HG03520 (cell line): ENCODE data around the gene TEX26.
"Not testable (repeated sequence)": the region's sequence is repeated elsewhere in the genome, so short reads cannot be mapped to it uniquely, and the experiment has no call there.

Experiments used
- ATAC-seq: cut with Tn5 transposase; IDR thresholded peaks from one replicate; pipeline ENCODE4 v1.9.1; 2021; ENCODE audit warnings: mild to moderate bottlenecking, moderate library complexity; ENCODE audit not compliant: unreplicated experiment

TEX26 gene

DNA sequence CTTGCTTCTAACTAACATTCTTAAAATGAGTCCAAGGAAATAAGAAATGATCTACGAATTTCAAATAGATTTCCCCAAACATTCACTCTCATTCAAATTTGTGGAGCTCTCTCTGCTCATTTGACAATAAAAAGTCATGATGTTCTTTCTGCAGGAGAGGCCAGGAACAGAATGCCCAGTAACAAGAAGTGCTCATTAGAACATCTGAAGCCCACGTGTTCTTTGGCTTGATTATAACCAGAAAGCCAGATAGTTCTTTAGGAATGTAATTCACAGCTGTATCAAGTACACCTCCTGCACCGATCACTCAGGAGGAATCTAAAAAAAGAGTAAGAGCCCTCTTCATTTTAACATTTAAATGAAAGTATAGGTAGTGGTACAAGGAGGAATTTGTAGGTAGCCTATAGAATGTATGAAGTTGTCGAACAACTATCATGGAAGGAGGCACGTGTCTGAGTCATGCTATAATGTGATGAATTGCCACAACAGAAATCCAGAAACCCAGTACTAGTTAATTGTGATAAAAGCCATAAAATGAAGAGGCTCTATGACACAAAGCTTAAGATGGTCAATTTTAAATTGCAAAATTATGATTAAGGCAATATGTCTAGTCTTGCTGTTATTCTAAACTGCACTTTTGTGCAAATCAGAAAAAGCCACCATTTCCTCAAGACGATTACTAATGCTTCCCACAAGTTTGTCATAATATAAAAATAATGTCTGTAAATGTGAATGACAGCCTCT lies 13.6 kb upstream of the TEX26 start:
- ATAC-seq, result no peak

- ATAC-seq, result no peak
Observed at GRCh38 chr13:30920162-30920909, 12.1 kb upstream of the TEX26 start.

GRCh38 chr13:30923418-30923817 lies 9.0 kb upstream of the TEX26 start:
- no peak for ATAC-seq

GRCh38 chr13:30924721-30925120 lies 7.7 kb upstream of the TEX26 start:
- ATAC-seq, result no peak

GRCh38 chr13:30925429-30925828 lies 7.0 kb upstream of the TEX26 start:
- ATAC-seq, result no peak

DNA sequence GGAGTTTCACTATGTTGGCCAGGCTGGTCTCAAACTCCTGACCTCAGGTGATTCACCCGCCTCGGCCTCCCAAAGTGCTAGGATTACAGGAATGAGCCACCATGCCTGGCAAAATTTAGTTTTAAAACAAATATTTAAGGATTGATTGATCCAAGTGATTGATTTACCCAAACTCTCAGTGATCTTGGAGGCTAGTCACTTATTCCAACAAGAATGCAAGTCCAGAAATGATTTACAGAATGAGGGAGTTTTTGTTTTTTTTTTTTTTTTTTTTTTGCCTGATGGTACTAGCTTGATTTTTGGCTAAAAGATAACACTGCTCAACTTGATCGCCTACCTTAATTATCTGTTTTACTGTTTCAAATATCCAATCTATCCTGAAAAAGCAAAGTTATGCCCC lies 5.7 kb upstream of the TEX26 start:
- no peak for ATAC-seq

GRCh38 chr13:30927188-30927587 lies 5.3 kb upstream of the TEX26 start:
- not testable (repeated sequence) for ATAC-seq

DNA sequence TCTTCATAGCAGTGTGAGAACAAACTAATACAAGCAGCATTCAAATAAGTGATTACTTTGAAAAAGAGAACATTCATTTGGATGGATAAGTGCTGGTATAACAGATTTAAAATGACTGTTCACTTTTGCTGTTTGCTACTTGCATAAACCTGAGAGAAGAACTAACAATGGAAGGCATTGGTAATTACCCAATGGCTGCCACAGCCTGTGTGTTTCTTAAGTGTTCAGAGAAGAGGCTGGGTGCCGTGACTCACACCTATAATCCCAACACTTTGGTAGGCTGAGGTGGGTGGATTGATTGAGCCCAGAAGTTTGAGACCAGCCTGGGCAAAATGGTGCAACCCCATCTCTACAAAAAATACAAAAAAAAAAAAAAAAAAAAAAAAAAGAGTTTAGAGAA lies 4.9 kb upstream of the TEX26 start:
- ATAC-seq, result no peak

DNA sequence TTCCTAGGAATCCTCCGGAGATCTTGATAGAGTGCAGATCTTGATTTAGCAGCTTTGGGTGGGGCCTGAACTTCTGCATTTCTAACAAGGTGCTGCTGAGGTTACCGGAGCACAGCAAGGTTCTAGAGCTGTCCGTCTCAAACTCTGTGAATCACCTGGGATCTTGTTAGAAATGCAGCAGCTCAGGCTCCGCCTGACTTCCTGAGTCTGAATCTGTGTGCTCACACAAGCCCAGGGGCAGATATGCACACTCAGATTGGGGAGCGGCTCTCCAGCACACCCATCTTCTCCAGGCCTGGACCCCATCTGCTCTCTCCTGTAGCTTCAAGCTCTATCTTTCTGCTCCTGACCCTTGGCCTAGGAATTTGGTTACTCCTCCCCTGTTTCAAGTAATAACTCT lies 3.5 kb upstream of the TEX26 start:
- no peak for ATAC-seq

- no peak for ATAC-seq
Observed at GRCh38 chr13:30933354-30933670, 856 bp downstream of the TEX26 start.

- ATAC-seq, result no peak
Observed at GRCh38 chr13:30934381-30934780, 1.9 kb downstream of the TEX26 start.

DNA sequence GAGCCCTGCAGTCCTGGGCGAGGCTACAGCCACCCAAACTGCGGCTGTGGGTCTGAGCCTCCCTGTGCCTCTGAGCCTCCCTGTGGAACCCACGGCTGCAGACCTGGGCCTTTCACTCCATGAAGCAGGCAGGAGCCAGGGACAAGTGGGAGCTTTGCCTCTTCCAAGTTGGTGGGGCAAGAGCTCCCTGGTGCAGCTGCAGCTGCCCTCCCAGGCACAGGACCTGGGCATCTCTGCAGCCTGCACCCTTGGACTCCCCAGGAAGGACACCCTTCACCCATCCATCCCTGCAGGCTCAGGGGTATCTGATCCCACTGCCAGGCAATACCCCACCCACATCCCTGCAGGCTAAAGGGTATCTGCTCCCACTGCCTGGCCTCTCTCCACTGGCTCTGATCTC lies 2.3 kb downstream of the TEX26 start:
- no peak for ATAC-seq

DNA sequence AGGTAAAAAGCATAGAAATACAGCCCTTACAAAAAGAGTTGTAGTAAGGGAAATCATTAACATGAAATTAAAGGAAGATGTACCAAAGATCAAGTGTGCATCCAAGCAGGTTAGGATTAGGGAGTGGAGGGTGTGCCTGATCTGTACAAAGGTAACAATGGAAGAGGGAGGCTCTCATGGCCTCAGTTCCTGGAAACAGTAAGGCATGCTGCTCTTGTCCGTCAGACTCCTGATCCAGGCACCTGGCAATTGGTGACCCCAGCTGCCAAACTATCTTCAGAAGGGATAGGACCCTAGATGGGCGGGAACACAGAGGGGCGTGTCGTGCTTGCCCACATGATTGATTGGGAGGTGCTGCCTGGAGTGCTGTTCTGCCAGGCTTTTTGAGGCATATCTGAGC lies 4.5 kb downstream of the TEX26 start:
- ATAC-seq, result no peak

DNA sequence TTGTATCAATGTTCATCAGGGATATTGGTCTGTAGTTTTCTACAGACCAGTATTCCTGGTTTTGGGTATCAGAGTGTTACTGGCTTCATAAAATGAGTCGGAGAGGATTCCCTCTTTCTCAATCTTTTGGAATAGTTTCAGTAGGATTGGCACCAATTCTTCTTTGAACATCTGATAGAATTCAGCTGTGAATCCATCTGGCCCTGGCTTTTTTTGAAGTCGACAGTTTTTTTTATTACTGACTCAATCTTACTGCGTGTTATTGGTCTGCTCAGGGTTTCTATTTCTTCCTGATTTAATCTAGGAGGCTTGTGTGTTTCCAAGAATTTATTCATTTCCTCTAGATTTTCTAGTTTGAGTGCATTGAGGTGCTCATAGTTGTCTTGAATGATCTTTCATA lies 11.4 kb downstream of the TEX26 start:
- ATAC-seq, result no peak

- no peak for ATAC-seq
Observed at GRCh38 chr13:30957258-30957943, 24.9 kb downstream of the TEX26 start.

- ATAC-seq, result no peak
Observed at GRCh38 chr13:30959678-30960077, 27.2 kb downstream of the TEX26 start.

DNA sequence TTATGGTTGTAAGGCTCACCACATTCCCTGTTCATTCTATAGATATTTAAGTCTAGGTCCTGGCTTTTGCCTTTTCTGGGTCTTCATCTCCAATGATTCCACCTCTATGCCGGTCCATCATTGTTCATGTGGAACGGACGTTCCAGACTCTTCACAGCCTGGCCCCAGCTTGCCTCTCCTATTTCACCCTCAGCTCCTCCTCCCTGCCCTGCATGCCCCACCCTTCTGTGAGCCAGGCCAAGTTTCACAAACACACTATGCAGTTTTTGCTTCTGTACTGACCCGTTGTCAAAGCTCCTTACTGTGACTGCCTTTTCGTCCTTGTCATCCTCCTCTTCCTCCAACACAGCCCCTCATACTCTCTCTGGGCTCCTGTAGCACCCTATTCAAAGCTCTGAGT lies 31.3 kb downstream of the TEX26 start:
- no peak for ATAC-seq

GRCh38 chr13:30965380-30965779 lies 32.9 kb downstream of the TEX26 start:
- ATAC-seq, result no peak

DNA sequence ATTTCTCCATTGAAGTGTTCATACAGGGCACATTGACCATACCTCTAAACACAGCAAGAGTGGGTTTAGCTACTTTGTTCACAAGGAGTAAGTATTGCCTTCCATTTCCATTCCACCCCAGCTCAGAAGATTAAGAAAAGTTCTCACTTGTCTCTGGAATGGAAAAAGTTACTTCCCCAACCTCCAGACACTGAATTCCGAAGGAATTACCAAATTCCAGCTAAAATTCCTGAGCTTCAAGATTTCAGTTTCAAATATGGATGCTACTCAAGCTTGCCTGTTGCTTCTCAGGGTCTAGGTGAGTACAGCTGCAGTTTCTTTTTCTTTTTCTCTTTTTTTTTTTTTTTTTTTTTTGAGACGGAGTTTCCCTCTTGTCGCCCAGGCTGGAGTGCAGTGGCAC lies 33.6 kb downstream of the TEX26 start:
- no peak for ATAC-seq

GRCh38 chr13:30968846-30969245 lies 36.4 kb downstream of the TEX26 start:
- no peak for ATAC-seq

- no peak for ATAC-seq
Observed at GRCh38 chr13:30971575-30971974, 39.1 kb downstream of the TEX26 start.

- no peak for ATAC-seq
Observed at GRCh38 chr13:30972888-30973377, 40.5 kb downstream of the TEX26 start.
